ENCODE measurements around the gene CDKL1.

CDKL1 gene

GRCh38 chr14:50308363-50308915, 88.2 kb downstream of the CDKL1 start:
- Histone ChIP-seq H3K27ac (ENCODE audit: poor library complexity, severe bottlenecking) (no peak overlapping the region), H3K27me3 (ENCODE audit: insufficient read depth, poor library complexity, severe bottlenecking) (no peaks in the 10 kb centered on the region), H3K36me3 (ENCODE audit: low read depth) (no peaks in the 10 kb centered on the region), H3K9me3 (ENCODE audit: severe bottlenecking) (no peaks in the 10 kb centered on the region), H3K4me3 (ENCODE audit: severe bottlenecking) (no peak overlapping the region), H3K4me1 (ENCODE audit: insufficient read depth, poor library complexity, severe bottlenecking) (peaks cover 7% of the 10 kb centered on the region)
- DNase-seq (ENCODE audit: low spot score) (no peak), ATAC-seq (ENCODE audit: low read depth) (no peak)
- no peak for TF ChIP-seq CTCF (IDR thresholded peaks at IDR 0.05; ENCODE audit: poor library complexity, severe bottlenecking)

- DNase-seq (ENCODE audit: low spot score) (no peak), ATAC-seq (ENCODE audit: low read depth) (peak; percentile 49; the same call in 1 of the 3 replicates)
- peaks cover 3% of the 10 kb centered on the region for H3K4me1 ChIP-seq (ENCODE audit: insufficient read depth, poor library complexity, severe bottlenecking)
- H3K36me3 ChIP-seq (ENCODE audit: low read depth): peaks cover 16% of the 10 kb centered on the region
- H3K4me3 ChIP-seq (ENCODE audit: severe bottlenecking): no peak overlapping the region
- H3K27ac ChIP-seq (ENCODE audit: poor library complexity, severe bottlenecking): no peak overlapping the region
- H3K27me3 ChIP-seq (ENCODE audit: insufficient read depth, poor library complexity, severe bottlenecking): no peaks in the 10 kb centered on the region
- no peak for TF ChIP-seq CTCF (IDR thresholded peaks at IDR 0.05; ENCODE audit: poor library complexity, severe bottlenecking)
- no peaks in the 10 kb centered on the region for H3K9me3 ChIP-seq (ENCODE audit: severe bottlenecking)
Observed at GRCh38 chr14:50303744-50304471, 92.8 kb downstream of the CDKL1 start.

GRCh38 chr14:50301914-50302313, 94.8 kb downstream of the CDKL1 start:
- Histone ChIP-seq H3K27me3 (ENCODE audit: insufficient read depth, poor library complexity, severe bottlenecking) (no peaks in the 10 kb centered on the region), H3K36me3 (ENCODE audit: low read depth) (peaks cover 16% of the 10 kb centered on the region), H3K4me1 (ENCODE audit: insufficient read depth, poor library complexity, severe bottlenecking) (no peaks in the 10 kb centered on the region), H3K27ac (ENCODE audit: poor library complexity, severe bottlenecking) (no peak overlapping the region), H3K4me3 (ENCODE audit: severe bottlenecking) (no peak overlapping the region), H3K9me3 (ENCODE audit: severe bottlenecking) (no peaks in the 10 kb centered on the region)
- no peak for TF ChIP-seq CTCF (IDR thresholded peaks at IDR 0.05; ENCODE audit: poor library complexity, severe bottlenecking)
- ATAC-seq (ENCODE audit: low read depth) (0 out of 3 replicates have a peak, but pooled peaks have one; percentile 10), DNase-seq (ENCODE audit: low spot score) (no peak)

GRCh38 chr14:50299585-50299984, 97.1 kb downstream of the CDKL1 start:
- Histone ChIP-seq H3K27me3 (ENCODE audit: insufficient read depth, poor library complexity, severe bottlenecking) (no peaks in the 10 kb centered on the region), H3K27ac (ENCODE audit: poor library complexity, severe bottlenecking) (no peak overlapping the region), H3K36me3 (ENCODE audit: low read depth) (peaks cover 22% of the 10 kb centered on the region), H3K9me3 (ENCODE audit: severe bottlenecking) (no peaks in the 10 kb centered on the region), H3K4me3 (ENCODE audit: severe bottlenecking) (no peak overlapping the region), H3K4me1 (ENCODE audit: insufficient read depth, poor library complexity, severe bottlenecking) (no peaks in the 10 kb centered on the region)
- DNase-seq (ENCODE audit: low spot score) (no peak), ATAC-seq (ENCODE audit: low read depth) (no peak)
- TF ChIP-seq CTCF (IDR thresholded peaks at IDR 0.05; ENCODE audit: poor library complexity, severe bottlenecking): no peak

GRCh38 chr14:50290306-50290705, 106.4 kb downstream of the CDKL1 start:
- Histone ChIP-seq H3K4me1 (ENCODE audit: insufficient read depth, poor library complexity, severe bottlenecking) (no peaks in the 10 kb centered on the region), H3K27me3 (ENCODE audit: insufficient read depth, poor library complexity, severe bottlenecking) (no peaks in the 10 kb centered on the region), H3K9me3 (ENCODE audit: severe bottlenecking) (no peaks in the 10 kb centered on the region), H3K27ac (ENCODE audit: poor library complexity, severe bottlenecking) (no peak overlapping the region), H3K36me3 (ENCODE audit: low read depth) (peaks cover 22% of the 10 kb centered on the region), H3K4me3 (ENCODE audit: severe bottlenecking) (no peak overlapping the region)
- no peak for DNase-seq (ENCODE audit: low spot score)
- ATAC-seq (ENCODE audit: low read depth): no peak
- TF ChIP-seq CTCF (IDR thresholded peaks at IDR 0.05; ENCODE audit: poor library complexity, severe bottlenecking): no peak
